A549 (cell line): ENCODE results near the gene TENM3. TPM values are rescaled to one million over a fixed set of nuclear protein-coding genes. Genes with fewer than 3 reads are reported as not detected.
A peak's percentile ranks its signal among the peaks of the same experiment; 100 is the strongest.

Experiments used
- ATAC-seq, 2 experiments: fragments of 200-7000 bp in 1 of 2; fragments of >200 bp in 1 of 2; cut with Nextera tagmentation in 1 of 2; cut with Tn5 transposase in 1 of 2; 3 replicates each; pipeline versions ENCODE4 v1.8.0 to v1.9.1; 2018 to 2020; ENCODE audit warnings: mild to moderate bottlenecking in 1 of 2, moderate library complexity in 1 of 2
- CTCF ChIA-PET: fragments of 300-600 bp; sonication (Branson Sonifier 250); formaldehyde crosslinking; extraction: SDS; loops from one replicate; lab custom pipeline; 2021; ENCODE audit warnings: antibody characterized with exemption, inconsistent platforms; lab: Yijun Ruan, JAX
- POLR2A ChIA-PET: fragments of 350-600 bp; formaldehyde crosslinking; extraction: SDS; loops from one replicate; lab custom pipeline; 2021; ENCODE audit warnings: antibody characterized with exemption, inconsistent platforms; lab: Yijun Ruan, JAX
- DNase-seq, 2 experiments: peaks; one replicate each; pipeline versions ENCODE4 v3.0.0 to v3.0.0-alpha.2; 2011 to 2016; ENCODE audit warnings: low read depth in 1 of 2, low spot score in 1 of 2
- FAIRE-seq: peaks from 2 replicates; lab custom pipeline; 2011; peaks lifted over from hg19 to GRCh38; lab: Jason Lieb, UNC
- H3K27ac ChIP-seq, 2 experiments: fragments of >200 bp; sonication (Bioruptor Twin); formaldehyde crosslinking; 3 replicates each; pipeline ENCODE4 v1.5.1; 2016 to 2017
- H3K4me1 ChIP-seq: fragments of >200 bp; sonication (Bioruptor Twin); formaldehyde crosslinking; 3 replicates; pipeline ENCODE4 v1.6.1; 2016
- H3K4me2 ChIP-seq: fragments of >200 bp; sonication (Bioruptor Twin); formaldehyde crosslinking; 3 replicates; pipeline ENCODE4 v1.6.1; 2016
- H3K4me3 ChIP-seq: fragments of >200 bp; sonication (Bioruptor Twin); formaldehyde crosslinking; 3 replicates; pipeline ENCODE4 v1.5.1; 2016
- H3K9me3 ChIP-seq: fragments of >200 bp; sonication (Bioruptor Twin); formaldehyde crosslinking; 3 replicates; pipeline ENCODE4 v1.6.1; 2016
- CEBPB ChIP-seq, 2 experiments: fragments of >200 bp in 1 of 2; sonication (Bioruptor Twin) in 1 of 2; formaldehyde crosslinking in 1 of 2; IDR thresholded peaks; 2 replicates each; pipeline ENCODE4 v1.6.1; 2012 to 2016
- CHD4 ChIP-seq: fragments of 200-600 bp; sonication (generic); IDR thresholded peaks from 2 replicates; pipeline ENCODE4 v1.6.1; 2016; ENCODE audit warnings: antibody characterized with exemption, mild to moderate bottlenecking, borderline replicate concordance
- E2F6 ChIP-seq: IDR thresholded peaks from 2 replicates; pipeline ENCODE4 v1.6.1; 2012; ENCODE audit warnings: low read depth, borderline replicate concordance
- EHF ChIP-seq: fragments of 250-450 bp; sonication (Bioruptor Pico); IDR thresholded peaks from 2 replicates; pipeline ENCODE4 v1.5.0; 2020; ENCODE audit warnings: mild to moderate bottlenecking
- EHMT2 ChIP-seq: fragments of 200-600 bp; sonication (generic); IDR thresholded peaks from 2 replicates; pipeline ENCODE4 v1.6.1; 2016; ENCODE audit warnings: antibody characterized with exemption, low read depth, mild to moderate bottlenecking, moderate library complexity
- ELK1 ChIP-seq: fragments of 150-350 bp; IDR thresholded peaks from 2 replicates; pipeline ENCODE4 v1.6.1; 2014; ENCODE audit warnings: low read depth, mild to moderate bottlenecking, low read length
- FOSL2 ChIP-seq, 2 experiments: fragments of 450-650 bp in 1 of 2; fragments of >200 bp in 1 of 2; sonication (Bioruptor Twin) in 1 of 2; formaldehyde crosslinking; IDR thresholded peaks; 2 replicates each; pipeline versions ENCODE4 v1.5.0 to v1.6.1; 2016 to 2020; ENCODE audit warnings: mild to moderate bottlenecking in 1 of 2, moderate library complexity in 1 of 2
- HOXB13 ChIP-seq: fragments of 250-450 bp; sonication (Bioruptor Pico); IDR thresholded peaks from 2 replicates; pipeline ENCODE4 v1.5.0; 2020; ENCODE audit warnings: low read depth, mild to moderate bottlenecking, moderate library complexity
- HOXB5 ChIP-seq: fragments of 250-450 bp; sonication (Bioruptor Pico); IDR thresholded peaks from 2 replicates; pipeline ENCODE4 v1.5.0; 2020; ENCODE audit warnings: mild to moderate bottlenecking, moderate library complexity
- JUN ChIP-seq, 2 experiments: fragments of >200 bp; sonication (Bioruptor Twin); formaldehyde crosslinking; IDR thresholded peaks; 2 replicates in 1 of 2; 3 replicates in 1 of 2; pipeline ENCODE4 v1.6.1; 2016 to 2017
- MAFK ChIP-seq: fragments of 450-650 bp; IDR thresholded peaks from 2 replicates; pipeline ENCODE4 v1.6.1; 2014; ENCODE audit not compliant: partially characterized antibody
- PHF8 ChIP-seq: fragments of 200-600 bp; sonication (generic); IDR thresholded peaks from 2 replicates; pipeline ENCODE4 v1.6.1; 2016; ENCODE audit warnings: low read depth, mild to moderate bottlenecking, antibody characterized with exemption, moderate library complexity, borderline replicate concordance
- RCOR1 ChIP-seq: fragments of 150-350 bp; IDR thresholded peaks from 2 replicates; pipeline ENCODE4 v1.6.1; 2014; ENCODE audit warnings: antibody characterized with exemption, low read length, low read depth
- RFX5 ChIP-seq: fragments of 450-650 bp; IDR thresholded peaks from 2 replicates; pipeline ENCODE4 v1.7.1; 2014; ENCODE audit warnings: antibody characterized with exemption, mild to moderate bottlenecking, moderate library complexity
- RNF2 ChIP-seq: fragments of 200-600 bp; sonication (generic); IDR thresholded peaks from 2 replicates; pipeline ENCODE4 v1.6.1; 2016; ENCODE audit warnings: low read depth, mild to moderate bottlenecking, antibody characterized with exemption, moderate library complexity, borderline replicate concordance
- TP53 ChIP-seq: fragments of 250-450 bp; sonication (Bioruptor Pico); IDR thresholded peaks from 2 replicates; pipeline ENCODE4 v1.5.0; 2021; ENCODE audit warnings: mild to moderate bottlenecking, moderate library complexity
- USF2 ChIP-seq: fragments of 450-650 bp; IDR thresholded peaks from 2 replicates; pipeline ENCODE4 v1.6.1; 2014; ENCODE audit warnings: antibody characterized with exemption
- ZC3H11A ChIP-seq: fragments of 450-650 bp; IDR thresholded peaks from 2 replicates; pipeline ENCODE4 v1.6.1; 2014; ENCODE audit warnings: antibody characterized with exemption, mild to moderate bottlenecking
- WGBS: methylation state at CpG from one replicate; pipeline ENCODE4 v1.1.6; 2017; ENCODE audit errors: missing lambda C conversion rate; 5-methylcytosine and 5-hydroxymethylcytosine counted together
- polyA plus RNA-seq, 4 experiments: library from polyadenylated mRNA; depleted of rRNA in 3 of 4; stranded (reverse); fragments of >200 nt; fragmentation: RNase III in 1 of 4; extraction: RNeasy Plus Mini Kit Qiagen cat#74134 plus additional on column Dnase treatment in 1 of 4; gene quantifications; 2 replicates in 3 of 4; 3 replicates in 1 of 4; pipeline ENCODE4 v1.2.3, GENCODE V29; 2011 to 2017
- TF ChIP-seq, protein P1 (sequence below): fragments of 250-450 bp; sonication (Bioruptor Pico); IDR thresholded peaks from 2 replicates; pipeline ENCODE4 v1.5.0; 2020; ENCODE audit warnings: low read depth, mild to moderate bottlenecking, moderate library complexity
- TF ChIP-seq, protein P2 (sequence below): fragments of >200 bp; sonication (Bioruptor Twin); formaldehyde crosslinking; IDR thresholded peaks from 3 replicates; pipeline ENCODE4 v1.5.1; 2016
- TF ChIP-seq, protein P3 (sequence below): fragments of >200 bp; sonication (Bioruptor Twin); formaldehyde crosslinking; IDR thresholded peaks from 3 replicates; pipeline ENCODE4 v1.6.1; 2016

TENM3 gene
- polyA plus RNA-seq, 2 of the 4 experiments (the other 2 are of a cell fraction): 2.4 to 7.3 TPM

DNA sequence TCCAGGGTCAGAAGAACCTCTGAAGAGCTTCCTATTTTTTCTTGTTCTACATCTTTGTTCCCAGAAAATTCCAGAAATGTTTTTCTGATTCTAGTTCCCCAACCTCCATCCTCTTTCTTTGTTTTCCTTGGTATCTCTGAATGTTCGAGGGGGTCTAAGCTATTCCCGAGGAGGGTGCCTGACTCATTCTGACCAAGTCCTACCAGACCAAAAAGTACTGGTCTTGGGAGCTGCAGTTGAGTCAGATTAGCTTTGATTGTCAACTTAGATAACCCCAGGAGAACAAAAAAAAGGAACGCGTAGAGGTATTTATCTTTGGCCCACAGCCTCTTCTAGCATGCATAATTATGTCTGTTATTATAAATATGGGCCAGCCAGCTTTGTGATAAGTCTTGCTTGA is 12.1 kb upstream of the TENM3 start:
- H3K4me3 ChIP-seq: no peak overlapping the region
- ChIA-PET CTCF (interaction anchor here (0.7 to 1.8 kb wide), 2 partner anchors 11 to 12 kb away, joined by 3 to 4 read pairs; no protein-coding TSS in a partner anchor), POLR2A (no interaction called here)
- peak overlapping the region in 1 of 2 experiments; percentile 49; a peak in 2 of 6 replicates for H3K27ac ChIP-seq
- no peak for FAIRE-seq
- H3K9me3 ChIP-seq: no peaks in the 10 kb centered on the region
- H3K4me1 ChIP-seq: peaks cover 15% of the 10 kb centered on the region; the same call in 2 of the 3 replicates
- no peak for DNase-seq
- TF ChIP-seq HOXB5 (CRISPR knock-in tag): no peak
- no peak for TF ChIP-seq USF2
- no peak for TF ChIP-seq E2F6
- no peak for TF ChIP-seq EHF (CRISPR knock-in tag)
- no peak for TF ChIP-seq MAFK
- no peak for TF ChIP-seq HOXB13 (CRISPR knock-in tag)
- TF ChIP-seq RNF2: no peak
- TF ChIP-seq, protein P1, sequence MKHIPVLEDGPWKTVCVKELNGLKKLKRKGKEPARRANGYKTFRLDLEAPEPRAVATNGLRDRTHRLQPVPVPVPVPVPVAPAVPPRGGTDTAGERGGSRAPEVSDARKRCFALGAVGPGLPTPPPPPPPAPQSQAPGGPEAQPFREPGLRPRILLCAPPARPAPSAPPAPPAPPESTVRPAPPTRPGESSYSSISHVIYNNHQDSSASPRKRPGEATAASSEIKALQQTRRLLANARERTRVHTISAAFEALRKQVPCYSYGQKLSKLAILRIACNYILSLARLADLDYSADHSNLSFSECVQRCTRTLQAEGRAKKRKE (CRISPR knock-in tag): no peak
- TF ChIP-seq, protein P2, sequence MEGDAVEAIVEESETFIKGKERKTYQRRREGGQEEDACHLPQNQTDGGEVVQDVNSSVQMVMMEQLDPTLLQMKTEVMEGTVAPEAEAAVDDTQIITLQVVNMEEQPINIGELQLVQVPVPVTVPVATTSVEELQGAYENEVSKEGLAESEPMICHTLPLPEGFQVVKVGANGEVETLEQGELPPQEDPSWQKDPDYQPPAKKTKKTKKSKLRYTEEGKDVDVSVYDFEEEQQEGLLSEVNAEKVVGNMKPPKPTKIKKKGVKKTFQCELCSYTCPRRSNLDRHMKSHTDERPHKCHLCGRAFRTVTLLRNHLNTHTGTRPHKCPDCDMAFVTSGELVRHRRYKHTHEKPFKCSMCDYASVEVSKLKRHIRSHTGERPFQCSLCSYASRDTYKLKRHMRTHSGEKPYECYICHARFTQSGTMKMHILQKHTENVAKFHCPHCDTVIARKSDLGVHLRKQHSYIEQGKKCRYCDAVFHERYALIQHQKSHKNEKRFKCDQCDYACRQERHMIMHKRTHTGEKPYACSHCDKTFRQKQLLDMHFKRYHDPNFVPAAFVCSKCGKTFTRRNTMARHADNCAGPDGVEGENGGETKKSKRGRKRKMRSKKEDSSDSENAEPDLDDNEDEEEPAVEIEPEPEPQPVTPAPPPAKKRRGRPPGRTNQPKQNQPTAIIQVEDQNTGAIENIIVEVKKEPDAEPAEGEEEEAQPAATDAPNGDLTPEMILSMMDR: no peak
- no peak for TF ChIP-seq RCOR1
- TF ChIP-seq EHMT2: no peak
- no peak for TF ChIP-seq CEBPB (IDR thresholded peaks at IDR 0.05)
- TF ChIP-seq ELK1: no peak
- TF ChIP-seq, protein P3, sequence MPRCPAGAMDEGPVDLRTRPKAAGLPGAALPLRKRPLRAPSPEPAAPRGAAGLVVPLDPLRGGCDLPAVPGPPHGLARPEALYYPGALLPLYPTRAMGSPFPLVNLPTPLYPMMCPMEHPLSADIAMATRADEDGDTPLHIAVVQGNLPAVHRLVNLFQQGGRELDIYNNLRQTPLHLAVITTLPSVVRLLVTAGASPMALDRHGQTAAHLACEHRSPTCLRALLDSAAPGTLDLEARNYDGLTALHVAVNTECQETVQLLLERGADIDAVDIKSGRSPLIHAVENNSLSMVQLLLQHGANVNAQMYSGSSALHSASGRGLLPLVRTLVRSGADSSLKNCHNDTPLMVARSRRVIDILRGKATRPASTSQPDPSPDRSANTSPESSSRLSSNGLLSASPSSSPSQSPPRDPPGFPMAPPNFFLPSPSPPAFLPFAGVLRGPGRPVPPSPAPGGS: no peak
- TF ChIP-seq ZC3H11A: no peak
- no peak for TF ChIP-seq JUN (IDR thresholded peaks at IDR 0.05)
- no peak for TF ChIP-seq RFX5
- no peak for TF ChIP-seq TP53
- no peak for TF ChIP-seq PHF8
- H3K4me2 ChIP-seq: no peak overlapping the region
- WGBS: 46% methylated on average over 4 of the region's 4 CpGs
- ATAC-seq: no peak

- H3K4me3 ChIP-seq: no peak overlapping the region
- ATAC-seq (no peak), DNase-seq (no peak), FAIRE-seq (no peak)
- no peaks in the 10 kb centered on the region for H3K9me3 ChIP-seq
- CTCF ChIA-PET: interaction anchor here (0.7 to 1.8 kb wide), 2 partner anchors 11 to 13 kb away, joined by 3 to 4 read pairs; no protein-coding TSS in a partner anchor
- POLR2A ChIA-PET: no interaction called here
- TF ChIP-seq CHD4 (no peak), FOSL2 (IDR thresholded peaks at IDR 0.05) (no peak), FOSL2 (CRISPR knock-in tag; IDR thresholded peaks at IDR 0.05) (no peak), RFX5 (no peak), ELK1 (no peak), TP53 (no peak)
- H3K27ac ChIP-seq: peak overlapping the region in 1 of 2 experiments; percentile 49; a peak in 3 of 6 replicates
- no peak overlapping the region for H3K4me2 ChIP-seq
- WGBS: 33% methylated on average over 5 of the region's 5 CpGs
- peaks cover 15% of the 10 kb centered on the region; the same call in 2 of the 3 replicates for H3K4me1 ChIP-seq
These were observed 11.7 kb upstream of the TENM3 start for GRCh38 chr4:182231496-182231895.
